ENCODE results near the gene WIF1.

GRCh38 chr12:65140738-65141137 is 19.6 kb upstream of the WIF1 start:
- TF ChIP-seq, protein P1, sequence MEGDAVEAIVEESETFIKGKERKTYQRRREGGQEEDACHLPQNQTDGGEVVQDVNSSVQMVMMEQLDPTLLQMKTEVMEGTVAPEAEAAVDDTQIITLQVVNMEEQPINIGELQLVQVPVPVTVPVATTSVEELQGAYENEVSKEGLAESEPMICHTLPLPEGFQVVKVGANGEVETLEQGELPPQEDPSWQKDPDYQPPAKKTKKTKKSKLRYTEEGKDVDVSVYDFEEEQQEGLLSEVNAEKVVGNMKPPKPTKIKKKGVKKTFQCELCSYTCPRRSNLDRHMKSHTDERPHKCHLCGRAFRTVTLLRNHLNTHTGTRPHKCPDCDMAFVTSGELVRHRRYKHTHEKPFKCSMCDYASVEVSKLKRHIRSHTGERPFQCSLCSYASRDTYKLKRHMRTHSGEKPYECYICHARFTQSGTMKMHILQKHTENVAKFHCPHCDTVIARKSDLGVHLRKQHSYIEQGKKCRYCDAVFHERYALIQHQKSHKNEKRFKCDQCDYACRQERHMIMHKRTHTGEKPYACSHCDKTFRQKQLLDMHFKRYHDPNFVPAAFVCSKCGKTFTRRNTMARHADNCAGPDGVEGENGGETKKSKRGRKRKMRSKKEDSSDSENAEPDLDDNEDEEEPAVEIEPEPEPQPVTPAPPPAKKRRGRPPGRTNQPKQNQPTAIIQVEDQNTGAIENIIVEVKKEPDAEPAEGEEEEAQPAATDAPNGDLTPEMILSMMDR (IDR thresholded peaks at IDR 0.05) = no peak
- no peak for TF ChIP-seq EZH2 (IDR thresholded peaks at IDR 0.05)
